ENCODE data around the gene RDH14. TPM values are rescaled to one million over a fixed set of nuclear protein-coding genes. Genes with fewer than 3 reads are reported as not detected.

RDH14 gene
- total RNA-seq, 1 experiment from 2014 or later: 30.9 TPM

DNA sequence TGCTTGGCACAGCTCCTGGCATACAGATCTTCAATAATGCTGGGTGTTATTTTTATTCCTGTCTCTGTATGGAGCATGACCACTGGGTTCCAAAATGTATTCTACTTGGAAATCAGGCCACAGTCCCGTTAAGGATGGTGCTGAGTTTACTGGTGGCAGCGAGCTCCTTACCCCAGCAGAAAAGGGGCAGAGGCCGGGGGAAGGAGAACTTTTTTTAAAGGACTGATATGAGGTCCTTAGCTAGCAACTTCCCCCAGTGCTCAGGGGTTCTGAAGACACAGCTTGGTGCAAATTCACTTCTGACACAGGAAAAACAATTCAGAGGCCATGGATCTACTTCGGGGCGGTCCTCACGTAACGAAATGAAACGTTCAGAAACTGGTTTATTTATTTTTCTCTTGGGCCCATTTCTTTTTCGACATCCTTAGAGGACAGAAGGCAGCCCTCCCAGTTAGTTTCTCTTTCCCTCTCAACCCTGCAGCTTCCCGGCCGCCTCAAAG, 872 bp downstream of the RDH14 start:
- Histone ChIP-seq H3K4me3 (ENCODE audit: low read length) (peak overlapping the region; percentile 95), H3K9me2 (replicated peaks; ENCODE audit: low read length) (no peaks in the 10 kb centered on the region), H3K4me1 (ENCODE audit: insufficient read depth, low read length) (peaks cover 17% of the 10 kb centered on the region), H3K9me3 (ENCODE audit: low read length) (0 out of 2 replicates have a peak, but pooled peaks cover 8% of the 10 kb centered on the region), H3K36me3 (ENCODE audit: low read depth, low read length) (peaks cover 27% of the 10 kb centered on the region), H3K79me2 (ENCODE audit: low read length) (peaks cover 62% of the 10 kb centered on the region), H3K27me3 (ENCODE audit: low read length) (no peaks in the 10 kb centered on the region), H4K20me1 (ENCODE audit: low read length) (no peaks in the 10 kb centered on the region), H3K9ac (ENCODE audit: low read length) (peak overlapping the region; percentile 95), H3K4me2 (ENCODE audit: low read length) (peak overlapping the region; percentile 94), H3F3A (ENCODE audit: low read length, unreplicated experiment) (no peaks in the 10 kb centered on the region), H3K27ac (ENCODE audit: low read length) (peak overlapping the region; percentile 48), H2AFZ (ENCODE audit: low read length) (peak overlapping the region; percentile 99)
- no peak for TF ChIP-seq EZH2 (IDR thresholded peaks at IDR 0.05; ENCODE audit: low read length, unreplicated experiment)
- TF ChIP-seq EZH2phosphoT487 (IDR thresholded peaks at IDR 0.05; ENCODE audit: borderline replicate concordance, low read length): no peak
- TF ChIP-seq, protein P1, sequence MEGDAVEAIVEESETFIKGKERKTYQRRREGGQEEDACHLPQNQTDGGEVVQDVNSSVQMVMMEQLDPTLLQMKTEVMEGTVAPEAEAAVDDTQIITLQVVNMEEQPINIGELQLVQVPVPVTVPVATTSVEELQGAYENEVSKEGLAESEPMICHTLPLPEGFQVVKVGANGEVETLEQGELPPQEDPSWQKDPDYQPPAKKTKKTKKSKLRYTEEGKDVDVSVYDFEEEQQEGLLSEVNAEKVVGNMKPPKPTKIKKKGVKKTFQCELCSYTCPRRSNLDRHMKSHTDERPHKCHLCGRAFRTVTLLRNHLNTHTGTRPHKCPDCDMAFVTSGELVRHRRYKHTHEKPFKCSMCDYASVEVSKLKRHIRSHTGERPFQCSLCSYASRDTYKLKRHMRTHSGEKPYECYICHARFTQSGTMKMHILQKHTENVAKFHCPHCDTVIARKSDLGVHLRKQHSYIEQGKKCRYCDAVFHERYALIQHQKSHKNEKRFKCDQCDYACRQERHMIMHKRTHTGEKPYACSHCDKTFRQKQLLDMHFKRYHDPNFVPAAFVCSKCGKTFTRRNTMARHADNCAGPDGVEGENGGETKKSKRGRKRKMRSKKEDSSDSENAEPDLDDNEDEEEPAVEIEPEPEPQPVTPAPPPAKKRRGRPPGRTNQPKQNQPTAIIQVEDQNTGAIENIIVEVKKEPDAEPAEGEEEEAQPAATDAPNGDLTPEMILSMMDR (conservative IDR thresholded peaks at IDR 0.05; ENCODE audit: low read depth, low read length): no peak
- ATAC-seq (0 out of 2 replicates have a peak, but pooled peaks have one; percentile 1), DNase-seq (no peak)
- intact Hi-C loops (cut with micrococcal nuclease): loop anchor here (1.0 to 5.0 kb wide), 3 partner anchors 8 to 68 kb away; no protein-coding TSS in a partner anchor
- ChIA-PET POLR2A (ENCODE audit: unreplicated experiment) (interaction anchor here (0.6 kb wide), 2 partner anchors 9 to 38 kb away, joined by 3 to 4 read pairs; no protein-coding TSS in a partner anchor), CTCF (interaction anchor here (0.5 to 0.6 kb wide), 2 partner anchors 39 to 41 kb away, joined by 3 read pairs; no protein-coding TSS in a partner anchor)
- TSS peak; percentile 80 for BruUV-seq (replicated peaks)

DNA sequence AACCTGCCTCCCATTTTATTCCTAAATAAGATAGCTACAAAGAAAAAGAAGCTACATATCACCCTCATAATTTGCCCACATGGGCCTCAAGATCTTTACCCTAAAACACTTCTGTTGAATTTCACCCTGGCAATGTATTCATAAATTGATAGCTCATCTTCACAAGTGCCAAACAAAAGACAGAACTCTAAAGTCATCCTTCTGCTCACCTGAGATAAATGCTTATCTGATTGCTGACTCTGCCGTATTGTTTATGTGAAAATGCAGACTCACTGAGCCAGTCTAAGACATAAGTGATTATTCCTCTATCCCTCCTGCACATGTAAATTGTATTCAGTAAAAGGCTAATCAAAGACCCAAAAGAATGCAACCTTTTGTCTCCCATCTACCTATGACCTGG, 2.0 kb downstream of the RDH14 start:
- POLR2A ChIA-PET (ENCODE audit: unreplicated experiment): no interaction called here

More for the DNA sequence above, 2.0 kb downstream of the RDH14 start:
- DNase-seq (no peak), ATAC-seq (no peak)
- Histone ChIP-seq H2AFZ (ENCODE audit: low read length) (no peak overlapping the region), H3K9me3 (ENCODE audit: low read length) (no peaks in the 10 kb centered on the region), H3K36me3 (ENCODE audit: low read depth, low read length) (peaks cover 21% of the 10 kb centered on the region; the same call in 1 of the 2 replicates), H4K20me1 (ENCODE audit: low read length) (no peaks in the 10 kb centered on the region), H3K4me2 (ENCODE audit: low read length) (peak overlapping the region; percentile 94), H3K9me2 (replicated peaks; ENCODE audit: low read length) (no peaks in the 10 kb centered on the region), H3K79me2 (ENCODE audit: low read length) (peaks cover 71% of the 10 kb centered on the region), H3F3A (ENCODE audit: low read length, unreplicated experiment) (no peaks in the 10 kb centered on the region), H3K9ac (ENCODE audit: low read length) (no peak overlapping the region), H3K27me3 (ENCODE audit: low read length) (no peaks in the 10 kb centered on the region), H3K4me3 (ENCODE audit: low read length) (0 out of 2 replicates have a peak overlapping the region, but pooled peaks have one; percentile 5), H3K4me1 (ENCODE audit: insufficient read depth, low read length) (peaks cover 22% of the 10 kb centered on the region), H3K27ac (ENCODE audit: low read length) (no peak overlapping the region)
- intact Hi-C loops (cut with micrococcal nuclease): loop anchor here (5.0 kb wide), 2 partner anchors 36 to 69 kb away; no protein-coding TSS in a partner anchor
- CTCF ChIA-PET: no interaction called here
- TF ChIP-seq EZH2 (IDR thresholded peaks at IDR 0.05; ENCODE audit: low read length, unreplicated experiment) (no peak), EZH2phosphoT487 (IDR thresholded peaks at IDR 0.05; ENCODE audit: borderline replicate concordance, low read length) (no peak)
- TF ChIP-seq, protein P1 (conservative IDR thresholded peaks at IDR 0.05; ENCODE audit: low read depth, low read length): no peak
- no TSS peak for BruUV-seq (replicated peaks)

Measured in PC-3 (cell line).